ENCODE data around the gene INPP5A. TPM values are rescaled to one million over a fixed set of nuclear protein-coding genes. Genes with fewer than 3 reads are reported as not detected.
A peak's percentile ranks its signal among the peaks of the same experiment; 100 is the strongest.
"Not testable (repeated sequence)": the region's sequence is repeated elsewhere in the genome, so short reads cannot be mapped to it uniquely, and the experiment has no call there.

Gene INPP5A
- total and polyA plus RNA-seq, 2 donors (not counting 1 experiment from before 2014, with no cell fraction given), result 9.3 to 87.8 TPM

DNA sequence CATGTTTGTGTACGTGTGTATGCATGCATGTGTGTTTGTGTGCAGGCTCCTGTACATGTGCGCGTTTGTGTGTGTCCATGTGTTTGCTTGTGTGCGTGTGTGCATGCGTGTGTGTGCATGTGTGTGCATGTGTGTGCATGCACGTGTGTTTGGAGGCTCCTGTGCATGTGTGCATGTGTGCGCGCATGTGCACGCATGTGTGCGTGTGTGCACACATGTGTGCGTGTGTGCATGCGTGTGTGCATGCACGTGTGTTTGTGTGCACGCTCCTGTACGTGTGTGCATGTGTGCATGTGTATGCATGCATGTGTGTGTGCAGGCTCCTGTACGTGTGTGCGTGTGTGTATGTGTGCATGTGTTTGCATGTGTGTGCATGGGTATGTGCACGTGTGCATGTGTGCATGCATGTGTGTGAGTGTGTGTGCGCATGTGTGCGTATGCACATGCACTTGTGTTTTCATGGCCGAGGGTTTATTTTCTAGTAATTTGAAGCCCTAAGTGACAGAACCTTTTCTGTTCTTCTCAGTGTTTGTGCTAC, 59.2 kb downstream of the INPP5A start:
- H3K4me2 ChIP-seq (replicated peaks; ENCODE audit: low read depth, low read length, poor library complexity, severe bottlenecking), result no peak overlapping the region
- no peak overlapping the region for H3K27ac ChIP-seq (ENCODE audit: low read length in 2 of 2)
- intact Hi-C loops (cut with micrococcal nuclease), result no loop called here
- Mint-ChIP-seq H3K4me1 (peaks cover 70% of the 10 kb centered on the region), H3K27me3 (no peaks in the 10 kb centered on the region), H3K9me3 (ENCODE audit: insufficient read depth) (peaks cover 5% of the 10 kb centered on the region), H3K27ac (peak overlapping the region; percentile 64), H3K4me3 (no peak overlapping the region)
- H3K27me3 ChIP-seq (replicated peaks in 1 of 4; ENCODE audit: control extremely low read depth in 1 of 4, control insufficient read depth in 3 of 4, insufficient read depth in 4 of 4, low read length in 3 of 4), result no peaks in the 10 kb centered on the region
- H3K9me3 ChIP-seq (ENCODE audit: control extremely low read depth in 1 of 3, control insufficient read depth in 2 of 3, insufficient read depth in 1 of 3, low read length in 2 of 3), result peaks cover 0 to 16% (median 15%) of the 10 kb centered on the region in 3 donors
- peaks cover 16% of the 10 kb centered on the region for H4K20me1 ChIP-seq (ENCODE audit: control insufficient read depth, insufficient read depth, low read length, poor library complexity, severe bottlenecking)
- DNase-seq, result no peak
- no peak overlapping the region for H3K9ac ChIP-seq (ENCODE audit: low read length)
- 90% methylated on average over 20 of the region's 21 CpGs for WGBS (ENCODE audit: insufficient coverage)
- ATAC-seq (ENCODE audit: low read depth), result no peak
- H3K36me3 ChIP-seq (replicated peaks in 1 of 2; ENCODE audit: control extremely low read depth in 1 of 2, control insufficient read depth in 1 of 2, extremely low read depth in 1 of 2, insufficient read depth in 2 of 2, low read length in 1 of 2), result peaks cover 0 to 2% of the 10 kb centered on the region in 2 experiments
- CTCF ChIA-PET, result no interaction called here
- TF ChIP-seq EZH2 (IDR thresholded peaks at IDR 0.05; ENCODE audit: borderline replicate concordance, insufficient read depth, low read depth, low read length, poor library complexity, severe bottlenecking), result no peak
- TF ChIP-seq, protein P1, sequence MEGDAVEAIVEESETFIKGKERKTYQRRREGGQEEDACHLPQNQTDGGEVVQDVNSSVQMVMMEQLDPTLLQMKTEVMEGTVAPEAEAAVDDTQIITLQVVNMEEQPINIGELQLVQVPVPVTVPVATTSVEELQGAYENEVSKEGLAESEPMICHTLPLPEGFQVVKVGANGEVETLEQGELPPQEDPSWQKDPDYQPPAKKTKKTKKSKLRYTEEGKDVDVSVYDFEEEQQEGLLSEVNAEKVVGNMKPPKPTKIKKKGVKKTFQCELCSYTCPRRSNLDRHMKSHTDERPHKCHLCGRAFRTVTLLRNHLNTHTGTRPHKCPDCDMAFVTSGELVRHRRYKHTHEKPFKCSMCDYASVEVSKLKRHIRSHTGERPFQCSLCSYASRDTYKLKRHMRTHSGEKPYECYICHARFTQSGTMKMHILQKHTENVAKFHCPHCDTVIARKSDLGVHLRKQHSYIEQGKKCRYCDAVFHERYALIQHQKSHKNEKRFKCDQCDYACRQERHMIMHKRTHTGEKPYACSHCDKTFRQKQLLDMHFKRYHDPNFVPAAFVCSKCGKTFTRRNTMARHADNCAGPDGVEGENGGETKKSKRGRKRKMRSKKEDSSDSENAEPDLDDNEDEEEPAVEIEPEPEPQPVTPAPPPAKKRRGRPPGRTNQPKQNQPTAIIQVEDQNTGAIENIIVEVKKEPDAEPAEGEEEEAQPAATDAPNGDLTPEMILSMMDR (IDR thresholded peaks at IDR 0.05), result no peak
- H3K4me1 ChIP-seq (ENCODE audit: control insufficient read depth in 2 of 2, insufficient read depth in 2 of 2, low read length in 2 of 2), result peaks cover 36 to 44% of the 10 kb centered on the region in 2 donors
- POLR2A ChIA-PET, result interaction anchor here (1.5 kb wide), 1 partner anchor 42 kb away, joined by 3 read pairs; no protein-coding TSS in a partner anchor
- H3K79me2 ChIP-seq (ENCODE audit: control insufficient read depth, insufficient read depth, low read length), result peaks cover 88% of the 10 kb centered on the region
- H2AFZ ChIP-seq (ENCODE audit: insufficient read depth, low read depth, low read length, poor library complexity, severe bottlenecking), result no peak overlapping the region
- H3K4me3 ChIP-seq (ENCODE audit: control extremely low read depth in 1 of 5, extremely low read depth in 1 of 5, insufficient read depth in 1 of 5, low read depth in 2 of 5, low read length in 4 of 5), result no peak overlapping the region

DNA sequence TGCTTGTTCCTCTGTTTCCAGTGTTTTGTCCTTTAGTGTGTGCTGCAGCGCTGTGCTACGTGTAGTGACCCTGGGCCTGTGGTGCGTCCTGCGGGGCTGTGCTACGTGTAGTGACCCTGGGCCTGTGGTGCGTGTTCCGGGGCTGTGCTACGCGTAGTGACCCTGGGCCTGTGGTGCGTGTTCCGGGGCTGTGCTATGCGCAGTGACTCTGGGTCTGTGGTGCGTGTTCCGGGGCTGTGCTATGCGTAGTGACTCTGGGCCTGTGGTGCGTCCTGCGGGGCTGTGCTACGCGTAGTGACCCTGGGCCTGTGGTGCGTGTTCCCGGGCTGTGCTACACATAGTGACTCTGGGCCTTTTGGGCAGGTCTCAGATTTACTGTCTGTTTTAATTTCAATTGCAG, 60.1 kb downstream of the INPP5A start:
- WGBS (ENCODE audit: insufficient coverage), result 94% methylated on average over 21 of the region's 21 CpGs
- H3K4me2 ChIP-seq (replicated peaks; ENCODE audit: low read depth, low read length, poor library complexity, severe bottlenecking), result no peak overlapping the region
- peaks cover 27 to 36% of the 10 kb centered on the region in 2 donors for H3K4me1 ChIP-seq (ENCODE audit: control insufficient read depth in 2 of 2, insufficient read depth in 2 of 2, low read length in 2 of 2)
- H2AFZ ChIP-seq (ENCODE audit: insufficient read depth, low read depth, low read length, poor library complexity, severe bottlenecking), result no peak overlapping the region
- no peak overlapping the region for H3K4me3 Mint-ChIP-seq
- peaks cover 0 to 2% of the 10 kb centered on the region in 2 experiments for H3K36me3 ChIP-seq (replicated peaks in 1 of 2; ENCODE audit: control extremely low read depth in 1 of 2, control insufficient read depth in 1 of 2, extremely low read depth in 1 of 2, insufficient read depth in 2 of 2, low read length in 1 of 2)
- H3K4me1 Mint-ChIP-seq, result peaks cover 64% of the 10 kb centered on the region
- no peaks in the 10 kb centered on the region for H3K27me3 ChIP-seq (replicated peaks in 1 of 4; ENCODE audit: control extremely low read depth in 1 of 4, control insufficient read depth in 3 of 4, insufficient read depth in 4 of 4, low read length in 3 of 4)
- peaks cover 22% of the 10 kb centered on the region for H4K20me1 ChIP-seq (ENCODE audit: control insufficient read depth, insufficient read depth, low read length, poor library complexity, severe bottlenecking)
- ChIA-PET CTCF (no interaction called here), POLR2A (no interaction called here)
- no peak for ATAC-seq (ENCODE audit: low read depth)
- H3K9ac ChIP-seq (ENCODE audit: low read length), result no peak overlapping the region
- intact Hi-C loops (cut with micrococcal nuclease), result no loop called here
- peaks cover 88% of the 10 kb centered on the region for H3K79me2 ChIP-seq (ENCODE audit: control insufficient read depth, insufficient read depth, low read length)
- no peaks in the 10 kb centered on the region for H3K27me3 Mint-ChIP-seq
- TF ChIP-seq, protein P1 (IDR thresholded peaks at IDR 0.05), result no peak
- no peak for TF ChIP-seq EZH2 (IDR thresholded peaks at IDR 0.05; ENCODE audit: borderline replicate concordance, insufficient read depth, low read depth, low read length, poor library complexity, severe bottlenecking)
- no peak overlapping the region for H3K27ac ChIP-seq (ENCODE audit: low read length in 2 of 2)
- H3K4me3 ChIP-seq (ENCODE audit: control extremely low read depth in 1 of 5, extremely low read depth in 1 of 5, insufficient read depth in 1 of 5, low read depth in 2 of 5, low read length in 4 of 5), result no peak overlapping the region
- no peak for DNase-seq
- peaks cover 0 to 15% (median 15%) of the 10 kb centered on the region in 3 donors for H3K9me3 ChIP-seq (ENCODE audit: control extremely low read depth in 1 of 3, control insufficient read depth in 2 of 3, insufficient read depth in 1 of 3, low read length in 2 of 3)
- H3K9me3 Mint-ChIP-seq (ENCODE audit: insufficient read depth), result peaks cover 5% of the 10 kb centered on the region
- no peak overlapping the region for H3K27ac Mint-ChIP-seq

DNA sequence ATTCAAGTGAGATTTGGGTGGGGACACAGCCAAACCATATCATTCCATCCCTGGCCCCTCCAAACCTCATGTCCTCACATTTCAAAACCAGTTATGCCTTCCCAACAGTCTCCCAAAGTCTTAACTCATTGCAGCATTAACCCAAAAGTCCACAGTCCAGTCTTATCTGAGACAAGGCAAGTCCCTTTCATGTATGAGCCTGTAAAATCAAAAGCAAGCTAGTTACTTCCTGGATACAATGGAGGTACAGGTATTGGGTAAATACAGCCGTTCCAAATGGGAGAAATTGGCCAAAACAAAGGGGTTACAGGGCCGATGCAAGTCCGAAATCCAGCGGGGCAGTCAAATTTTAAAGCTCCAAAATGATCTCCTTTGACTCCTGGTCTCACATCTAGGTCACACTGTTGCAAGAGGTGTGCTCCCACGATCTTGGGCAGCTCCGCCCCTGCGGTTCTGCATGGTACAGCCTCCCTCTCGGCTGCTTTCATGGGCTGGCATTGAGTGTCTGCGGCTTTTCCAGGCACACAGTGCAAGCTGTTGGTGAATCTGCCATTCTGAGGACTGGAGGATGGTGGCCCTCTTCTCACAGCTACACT, 61.5 kb downstream of the INPP5A start:
- H3K9ac ChIP-seq (ENCODE audit: low read length); ATAC-seq (ENCODE audit: low read depth); H3K36me3 ChIP-seq (replicated peaks in 1 of 2; ENCODE audit: control extremely low read depth in 1 of 2, control insufficient read depth in 1 of 2, extremely low read depth in 1 of 2, insufficient read depth in 2 of 2, low read length in 1 of 2); DNase-seq; intact Hi-C loops (cut with micrococcal nuclease); H3K27me3 ChIP-seq (replicated peaks in 1 of 4; ENCODE audit: control extremely low read depth in 1 of 4, control insufficient read depth in 3 of 4, insufficient read depth in 4 of 4, low read length in 3 of 4); H3K27me3 Mint-ChIP-seq; H3K9me3 Mint-ChIP-seq (ENCODE audit: insufficient read depth); H3K27ac ChIP-seq (ENCODE audit: low read length in 2 of 2); H2AFZ ChIP-seq (ENCODE audit: insufficient read depth, low read depth, low read length, poor library complexity, severe bottlenecking); H3K4me3 Mint-ChIP-seq; H3K4me3 ChIP-seq (ENCODE audit: control extremely low read depth in 1 of 5, extremely low read depth in 1 of 5, insufficient read depth in 1 of 5, low read depth in 2 of 5, low read length in 4 of 5); H3K4me2 ChIP-seq (replicated peaks; ENCODE audit: low read depth, low read length, poor library complexity, severe bottlenecking): not testable (repeated sequence)
- Mint-ChIP-seq H3K4me1 (peaks cover 54% of the 10 kb centered on the region), H3K27ac (peak overlapping the region; percentile 20)
- peaks cover 0 to 15% (median 12%) of the 10 kb centered on the region in 3 donors for H3K9me3 ChIP-seq (ENCODE audit: control extremely low read depth in 1 of 3, control insufficient read depth in 2 of 3, insufficient read depth in 1 of 3, low read length in 2 of 3)
- WGBS (ENCODE audit: insufficient coverage), result 96% methylated on average over 9 of the region's 9 CpGs
- peaks cover 15 to 21% of the 10 kb centered on the region in 2 donors for H3K4me1 ChIP-seq (ENCODE audit: control insufficient read depth in 2 of 2, insufficient read depth in 2 of 2, low read length in 2 of 2)
- H4K20me1 ChIP-seq (ENCODE audit: control insufficient read depth, insufficient read depth, low read length, poor library complexity, severe bottlenecking), result peaks cover 37% of the 10 kb centered on the region
- CTCF ChIA-PET, result interaction anchor here (1.6 kb wide), 1 partner anchor 19 kb away, joined by 3 read pairs; no protein-coding TSS in a partner anchor
- POLR2A ChIA-PET, result interaction anchor here (0.5 to 0.6 kb wide), 2 partner anchors 17 to 20 kb away, joined by 3 to 4 read pairs; no protein-coding TSS in a partner anchor
- peaks cover 98% of the 10 kb centered on the region for H3K79me2 ChIP-seq (ENCODE audit: control insufficient read depth, insufficient read depth, low read length)
